ENCODE results near the gene SLC25A31. TPM values are rescaled to one million over a fixed set of nuclear protein-coding genes. Genes with fewer than 3 reads are reported as not detected.
A peak's percentile ranks its signal among the peaks of the same experiment; 100 is the strongest.

SLC25A31 gene
- total RNA-seq, 1 experiment from 2014 or later: not detected

DNA sequence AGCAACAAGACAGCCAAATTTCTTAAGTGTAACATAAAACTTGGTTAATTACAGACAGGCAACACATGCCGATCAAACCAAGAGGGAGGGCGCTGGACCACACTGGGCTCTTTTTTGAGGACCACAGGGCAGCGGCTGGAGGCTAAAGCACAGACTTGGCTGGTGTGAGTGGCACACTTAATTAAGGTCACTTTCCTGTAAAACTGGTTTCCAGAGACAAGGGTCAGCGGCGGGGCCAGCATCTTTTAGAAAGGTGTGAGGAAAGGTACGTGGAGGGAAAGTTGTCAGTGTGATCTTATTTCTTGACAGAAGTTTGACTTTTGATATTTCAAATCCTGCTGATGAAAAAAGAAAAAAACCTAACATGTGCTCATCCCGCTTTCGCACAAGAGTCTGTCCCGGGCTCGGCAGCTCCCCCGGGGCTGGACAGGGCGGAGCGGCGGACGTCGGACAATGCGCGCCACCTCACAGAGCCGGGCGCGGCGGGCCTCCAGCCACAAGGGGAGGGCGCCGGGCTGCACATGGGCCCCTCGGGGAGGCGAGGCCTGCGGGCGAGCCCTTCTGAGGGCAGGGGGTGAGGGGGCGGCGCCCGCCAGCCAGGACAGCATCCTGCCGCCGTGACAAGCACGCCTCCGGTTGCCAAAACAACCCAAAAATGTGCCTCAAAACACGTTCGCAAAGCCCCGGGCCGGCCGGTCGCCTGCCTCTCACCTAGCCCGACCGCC is 51.3 kb downstream of the SLC25A31 start:
- Histone ChIP-seq H3K9me2 (ENCODE audit: insufficient read depth) (no peaks in the 10 kb centered on the region), H3K36me3 (ENCODE audit: low read depth) (no peaks in the 10 kb centered on the region), H3K27ac (0 out of 2 replicates have a peak overlapping the region, but pooled peaks have one; percentile 25), H3K4me2 (peak overlapping the region; percentile 85), H3F3A (ENCODE audit: insufficient read depth, low read depth) (peaks cover 7% of the 10 kb centered on the region; the same call in 1 of the 2 replicates), H3K27me3 (ENCODE audit: insufficient read depth, low read depth) (no peaks in the 10 kb centered on the region), H3K9me3 (ENCODE audit: insufficient read depth, low read depth) (no peaks in the 10 kb centered on the region), H3K4me3 (peak overlapping the region; percentile 84), H3K79me2 (ENCODE audit: low read depth) (peaks cover 35% of the 10 kb centered on the region), H3K4me1 (replicated peaks; ENCODE audit: insufficient read depth) (peaks cover 32% of the 10 kb centered on the region), H4K20me1 (ENCODE audit: insufficient read depth) (no peaks in the 10 kb centered on the region), H2AFZ (peak overlapping the region; percentile 98)
- TSS peak; percentile 21 for BruUV-seq (replicated peaks)
- ChIA-PET POLR2A (ENCODE audit: unreplicated experiment) (interaction anchor here (0.6 kb wide), 1 partner anchor 712 kb away, joined by 4 read pairs; no protein-coding TSS in a partner anchor), CTCF (interaction anchor here (0.6 kb wide), 1 partner anchor 101 kb away, joined by 3 read pairs; no protein-coding TSS in a partner anchor)
- peak; percentile 56 for DNase-seq
- intact Hi-C loops (cut with micrococcal nuclease; ENCODE audit: unreplicated experiment): loop anchor here (1.0 to 5.0 kb wide), 4 partner anchors 99 to 281 kb away; partner anchors contain the start of genes ABHD18, INTU, LARP1B and MFSD8
- TF ChIP-seq CTCF (conservative IDR thresholded peaks at IDR 0.05) (no peak), EZH2 (IDR thresholded peaks at IDR 0.05; ENCODE audit: low read depth) (no peak)

GRCh38 chr4:127782025-127782274 is 51.8 kb downstream of the SLC25A31 start:
- H3K27ac ChIP-seq: 0 out of 2 replicates have a peak overlapping the region, but pooled peaks have one; percentile 25
- TF ChIP-seq EZH2 (IDR thresholded peaks at IDR 0.05; ENCODE audit: low read depth) (no peak), CTCF (conservative IDR thresholded peaks at IDR 0.05) (no peak; the same call in 1 of the 2 replicates)
- H3K4me1 ChIP-seq (replicated peaks; ENCODE audit: insufficient read depth): peaks cover 28% of the 10 kb centered on the region
- H4K20me1 ChIP-seq (ENCODE audit: insufficient read depth): no peaks in the 10 kb centered on the region
- no TSS peak for BruUV-seq (replicated peaks)
- CTCF ChIA-PET: interaction anchor here (0.6 kb wide), 1 partner anchor 100 kb away, joined by 3 read pairs; no protein-coding TSS in a partner anchor
- peaks cover 40% of the 10 kb centered on the region for H3K79me2 ChIP-seq (ENCODE audit: low read depth)
- POLR2A ChIA-PET (ENCODE audit: unreplicated experiment): interaction anchor here (0.7 kb wide), 1 partner anchor 135 kb away, joined by 29 read pairs; no protein-coding TSS in a partner anchor
- DNase-seq: peak; percentile 80 to 81
- H2AFZ ChIP-seq: peak overlapping the region; percentile 98
- peak overlapping the region; percentile 84 for H3K4me3 ChIP-seq
- peaks cover 7% of the 10 kb centered on the region; the same call in 1 of the 2 replicates for H3F3A ChIP-seq (ENCODE audit: insufficient read depth, low read depth)
- H3K9me3 ChIP-seq (ENCODE audit: insufficient read depth, low read depth): no peaks in the 10 kb centered on the region
- no peaks in the 10 kb centered on the region for H3K36me3 ChIP-seq (ENCODE audit: low read depth)
- no peaks in the 10 kb centered on the region for H3K9me2 ChIP-seq (ENCODE audit: insufficient read depth)
- H3K27me3 ChIP-seq (ENCODE audit: insufficient read depth, low read depth): no peaks in the 10 kb centered on the region
- intact Hi-C loops (cut with micrococcal nuclease; ENCODE audit: unreplicated experiment): loop anchor here (1.0 to 5.0 kb wide), 4 partner anchors 98 to 280 kb away; partner anchors contain the start of genes ABHD18, INTU, LARP1B and MFSD8
- H3K4me2 ChIP-seq: peak overlapping the region; percentile 85

GRCh38 chr4:127782275-127783025 is 52.2 kb downstream of the SLC25A31 start, which contains the start of gene HSPA4L:
TSS of gene HSPA4L (plus strand) at chr4:127782322. CDS start at chr4:127782551, 229 bp downstream.
- POLR2A ChIA-PET (ENCODE audit: unreplicated experiment): interaction anchor here (0.5 to 0.7 kb wide), 3 partner anchors 106 to 159 kb away, joined by 3 to 29 read pairs (median 14); no protein-coding TSS in a partner anchor
- Histone ChIP-seq H3K36me3 (ENCODE audit: low read depth) (no peaks in the 10 kb centered on the region), H3K27me3 (ENCODE audit: insufficient read depth, low read depth) (no peaks in the 10 kb centered on the region), H3K4me3 (peak within 1 kb of the TSS; percentile 84), H3K4me2 (peak within 1 kb of the TSS; percentile 85), H2AFZ (peak within 1 kb of the TSS; percentile 98), H3K9me3 (ENCODE audit: insufficient read depth, low read depth) (no peaks in the 10 kb centered on the region), H4K20me1 (ENCODE audit: insufficient read depth) (no peaks in the 10 kb centered on the region), H3K79me2 (ENCODE audit: low read depth) (peaks cover 45% of the 10 kb centered on the region), H3K4me1 (replicated peaks; ENCODE audit: insufficient read depth) (peaks cover 25% of the 10 kb centered on the region), H3K9me2 (ENCODE audit: insufficient read depth) (no peaks in the 10 kb centered on the region), H3F3A (ENCODE audit: insufficient read depth, low read depth) (peaks cover 7% of the 10 kb centered on the region; the same call in 1 of the 2 replicates), H3K27ac (peak within 1 kb of the TSS; percentile 25)
- intact Hi-C loops (cut with micrococcal nuclease; ENCODE audit: unreplicated experiment): loop anchor here (1.0 to 5.0 kb wide), 4 partner anchors 98 to 280 kb away; partner anchors contain the start of genes ABHD18, INTU, LARP1B and MFSD8
- CTCF ChIA-PET: interaction anchor here (0.6 kb wide), 1 partner anchor 100 kb away, joined by 3 read pairs; no protein-coding TSS in a partner anchor
- BruUV-seq (replicated peaks): TSS peak; percentile 67
- no peak; the same call in none of the 2 replicates for TF ChIP-seq CTCF (conservative IDR thresholded peaks at IDR 0.05)
- peak; percentile 23 to 73 for DNase-seq
